HG03520 (cell line): ENCODE results near the gene PID1.
"Not testable (repeated sequence)": the region's sequence is repeated elsewhere in the genome, so short reads cannot be mapped to it uniquely, and the experiment has no call there.

Experiments
- ATAC-seq: cut with Tn5 transposase; IDR thresholded peaks from one replicate; pipeline ENCODE4 v1.9.1; 2021; ENCODE audit warnings: mild to moderate bottlenecking, moderate library complexity; ENCODE audit not compliant: unreplicated experiment

Gene PID1

DNA sequence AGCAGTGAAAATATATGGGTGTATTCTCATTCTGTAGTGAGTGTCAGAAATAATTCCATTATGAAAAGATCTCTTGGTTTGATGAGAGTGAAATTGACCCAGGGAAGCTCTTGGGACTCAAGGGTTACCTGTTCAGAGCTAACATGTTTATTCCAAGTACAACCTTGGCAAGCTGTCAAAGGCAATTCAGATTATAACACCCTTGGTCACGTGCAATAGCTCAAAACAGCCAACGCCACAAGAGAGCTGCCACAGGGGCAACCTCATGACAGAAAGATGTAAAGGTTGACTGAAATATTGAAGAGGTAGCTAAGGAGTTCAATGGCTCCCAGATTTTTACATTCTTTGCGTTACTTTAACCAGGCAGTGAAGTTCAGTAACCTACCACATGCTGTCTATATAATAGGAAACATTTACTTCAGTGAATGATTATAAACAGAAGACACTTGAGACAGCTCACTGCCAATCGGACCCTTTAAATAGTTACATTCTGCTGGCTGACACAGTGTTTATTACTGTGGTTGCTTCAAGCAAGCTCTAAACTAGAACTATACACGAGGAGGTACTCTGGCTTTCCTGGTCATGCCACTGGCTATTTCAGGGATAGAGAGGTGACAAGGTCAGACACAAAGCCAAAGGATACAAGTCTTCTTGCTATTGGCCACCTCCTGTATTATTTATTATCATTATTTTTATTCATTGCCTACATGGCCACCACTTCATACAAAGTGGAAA, 187.3 kb downstream of the PID1 start:
- ATAC-seq: no peak

DNA sequence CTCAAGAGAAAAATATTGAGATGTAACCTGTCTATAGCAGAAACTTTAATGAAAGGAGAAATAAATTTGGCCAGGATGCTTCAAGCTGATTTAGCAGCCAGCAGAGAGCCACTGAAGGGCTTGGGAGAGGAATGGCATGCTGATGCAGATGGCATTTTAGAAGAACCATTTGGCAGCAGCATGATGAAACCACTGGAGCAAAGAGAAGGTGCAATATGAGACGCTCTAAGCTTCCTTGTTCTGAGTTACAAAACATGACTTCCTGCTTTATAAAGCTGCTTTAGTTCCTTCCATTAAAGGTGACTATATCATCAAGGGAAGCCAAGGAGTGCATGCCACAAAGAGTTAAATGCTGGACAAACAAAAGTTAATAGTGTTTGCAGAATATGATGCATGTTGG, 189.7 kb downstream of the PID1 start:
- no peak for ATAC-seq

DNA sequence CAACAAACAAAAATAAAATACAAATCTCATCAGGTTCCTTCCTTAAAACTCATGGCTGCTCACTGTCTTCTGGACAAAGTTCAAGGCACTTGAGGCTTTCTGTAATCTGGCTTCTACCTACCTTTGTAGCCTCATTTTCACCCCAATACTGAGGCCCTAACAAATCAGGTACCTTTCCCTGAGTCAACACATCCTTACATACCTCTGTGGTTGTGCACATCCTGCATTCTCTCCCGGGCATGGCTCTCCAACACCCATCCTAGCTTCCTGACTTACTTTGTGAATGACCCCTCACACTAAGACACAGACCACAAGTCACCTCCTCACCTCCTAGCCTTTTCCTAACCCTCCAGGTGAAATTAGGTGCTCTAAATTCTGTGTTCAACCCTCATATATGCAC, 190.9 kb downstream of the PID1 start:
- ATAC-seq: no peak

GRCh38 chr2:229076886-229077285, 194.2 kb downstream of the PID1 start:
- not testable (repeated sequence) for ATAC-seq

DNA sequence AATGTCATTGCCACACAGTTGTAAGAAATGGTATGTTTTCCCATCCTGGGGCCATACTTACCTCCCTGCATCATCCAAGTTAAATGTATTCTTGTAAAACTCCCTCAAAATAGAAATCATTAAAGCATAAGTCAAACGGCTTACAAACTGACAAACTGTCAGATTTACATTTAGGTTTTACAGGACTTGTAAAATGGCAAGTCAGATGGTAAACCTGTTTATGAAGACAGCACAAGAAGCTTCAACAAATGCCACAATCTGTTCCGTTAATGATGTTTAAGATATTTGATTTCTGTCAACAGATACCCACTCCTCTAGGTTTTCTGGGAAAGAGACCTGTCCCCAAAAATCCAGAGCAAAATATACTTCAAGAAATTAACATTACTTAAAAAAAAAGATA, 197.2 kb downstream of the PID1 start:
- no peak for ATAC-seq

DNA sequence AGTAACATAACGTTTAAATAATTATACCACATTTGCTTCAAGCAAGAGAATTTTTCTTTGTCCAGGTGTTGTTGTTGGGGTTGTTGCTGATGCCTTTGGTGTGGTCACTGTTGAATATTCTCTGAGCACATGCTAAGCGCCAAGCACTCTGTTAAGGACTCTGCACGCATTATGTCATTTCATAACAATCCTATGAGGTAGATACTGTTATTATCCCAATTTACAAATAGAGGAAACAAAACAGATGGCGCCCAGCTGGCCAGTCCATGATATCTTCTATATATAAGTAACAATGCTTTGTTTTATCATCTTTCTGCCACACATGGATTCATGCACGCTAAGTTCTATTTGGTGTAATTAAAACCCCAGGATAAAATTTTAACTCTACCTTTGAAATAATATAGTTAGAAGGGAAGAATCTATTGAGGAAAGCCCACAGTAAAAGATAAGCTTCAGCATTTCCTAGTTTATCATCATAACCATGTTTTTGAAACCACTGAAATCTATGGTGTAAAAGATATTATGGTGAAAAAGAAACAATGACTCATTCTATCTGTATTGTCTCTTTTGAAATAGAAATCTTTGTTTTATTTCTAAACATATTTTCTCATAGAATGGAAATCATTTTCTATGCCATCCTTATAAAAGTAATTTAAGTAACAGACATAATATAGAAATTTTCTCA, 199.7 kb downstream of the PID1 start:
- ATAC-seq: no peak

- ATAC-seq: no peak
These were observed 204.9 kb downstream of the PID1 start for GRCh38 chr2:229066121-229066715.

DNA sequence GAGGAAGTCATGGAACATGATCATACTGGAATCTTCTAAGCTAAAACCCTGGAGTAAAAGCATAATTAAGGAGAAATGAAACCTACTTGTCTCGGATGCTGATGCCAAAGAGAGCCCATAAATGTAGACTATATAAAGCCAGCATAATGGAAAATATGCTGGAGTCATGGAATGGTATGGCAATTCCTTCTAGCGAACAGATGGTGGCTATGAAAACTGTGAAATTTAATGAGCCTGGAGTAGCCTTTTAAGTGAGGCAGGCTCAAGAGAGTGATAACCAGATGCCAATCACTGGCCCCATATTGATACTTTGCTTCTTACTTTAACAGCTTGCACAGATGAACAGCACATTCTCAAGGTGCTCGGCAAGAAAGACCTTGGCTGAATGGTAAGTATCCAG, 206.3 kb downstream of the PID1 start:
- no peak for ATAC-seq

GRCh38 chr2:229060147-229060546, 210.9 kb downstream of the PID1 start:
- no peak for ATAC-seq

- no peak for ATAC-seq
These were observed 211.6 kb downstream of the PID1 start for GRCh38 chr2:229059331-229060033.

DNA sequence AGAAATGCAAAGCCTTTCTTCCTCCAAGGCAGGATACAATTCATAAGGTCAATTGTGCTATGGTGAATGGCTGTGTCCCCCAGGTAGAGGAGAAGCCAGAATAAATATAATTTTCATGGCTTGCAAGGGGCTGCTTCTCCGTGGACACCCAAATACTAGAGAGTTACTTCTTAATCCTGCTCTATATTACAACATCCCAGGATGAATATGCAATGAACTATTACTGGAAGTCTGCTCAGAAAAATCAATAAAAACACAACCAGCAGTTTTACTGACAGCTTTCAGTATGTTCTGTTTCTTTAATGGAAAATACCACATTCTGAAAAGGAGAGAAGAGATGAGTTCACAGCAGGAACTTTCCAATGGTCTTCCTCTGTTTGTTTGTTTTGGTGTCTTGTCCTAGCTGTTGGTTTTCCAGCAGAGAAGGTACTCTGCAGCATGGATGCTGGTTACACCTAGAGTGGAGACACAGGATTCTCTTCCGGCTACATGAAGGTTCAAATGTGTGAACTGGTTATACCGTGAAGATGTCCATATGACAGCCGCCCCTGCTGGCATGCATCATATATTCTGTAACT, 213.0 kb downstream of the PID1 start:
- no peak for ATAC-seq

GRCh38 chr2:229054311-229054710, 216.8 kb downstream of the PID1 start:
- ATAC-seq: no peak

- no peak for ATAC-seq
These were observed 219.3 kb downstream of the PID1 start for GRCh38 chr2:229051798-229052197.

- ATAC-seq: no peak
These were observed 221.0 kb downstream of the PID1 start for GRCh38 chr2:229050133-229050532.

- no peak for ATAC-seq
These were observed 223.0 kb downstream of the PID1 start for GRCh38 chr2:229048134-229048533.

DNA sequence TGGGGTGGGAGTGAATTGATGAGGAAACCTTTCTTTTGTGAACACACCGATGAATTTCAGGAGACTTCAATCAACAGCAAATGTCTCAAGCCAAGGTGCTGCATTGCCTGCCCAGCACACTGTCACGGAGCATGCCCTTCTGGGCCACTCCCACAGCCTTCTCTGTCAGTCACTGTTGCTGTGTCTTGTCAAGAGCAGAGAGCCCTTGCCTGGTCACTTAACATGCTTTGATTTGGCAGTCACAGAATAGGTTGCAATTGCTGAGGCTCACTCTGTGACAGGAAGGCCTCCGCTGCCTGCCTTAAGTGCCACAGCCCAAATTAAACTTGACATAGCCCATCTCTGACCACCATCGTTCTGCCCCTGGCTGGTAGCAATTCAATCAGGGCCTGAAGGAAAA, 225.4 kb downstream of the PID1 start:
- ATAC-seq: no peak

GRCh38 chr2:229044581-229044980, 226.5 kb downstream of the PID1 start:
- ATAC-seq: no peak

DNA sequence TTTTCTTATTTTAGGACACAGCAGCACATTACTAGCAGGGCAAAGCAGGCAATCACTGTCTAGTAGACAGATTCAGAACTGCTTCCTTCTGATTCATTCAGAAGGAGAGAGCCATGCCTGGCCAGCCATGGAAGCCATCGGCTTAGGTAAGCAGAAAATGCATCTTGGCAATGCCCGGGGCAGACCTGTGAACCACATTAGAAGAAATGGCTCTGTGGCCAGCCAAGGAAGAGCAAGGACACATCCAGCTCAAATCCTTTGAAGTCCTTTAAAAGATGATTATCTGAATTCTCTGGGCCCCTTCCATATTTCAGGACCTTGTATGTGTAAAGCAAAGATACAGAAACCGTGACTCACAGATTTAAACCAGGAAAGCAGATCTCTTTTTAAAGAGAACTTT, 227.4 kb downstream of the PID1 start:
- ATAC-seq: no peak

- no peak for ATAC-seq
These were observed 228.7 kb downstream of the PID1 start for GRCh38 chr2:229042349-229042748.

DNA sequence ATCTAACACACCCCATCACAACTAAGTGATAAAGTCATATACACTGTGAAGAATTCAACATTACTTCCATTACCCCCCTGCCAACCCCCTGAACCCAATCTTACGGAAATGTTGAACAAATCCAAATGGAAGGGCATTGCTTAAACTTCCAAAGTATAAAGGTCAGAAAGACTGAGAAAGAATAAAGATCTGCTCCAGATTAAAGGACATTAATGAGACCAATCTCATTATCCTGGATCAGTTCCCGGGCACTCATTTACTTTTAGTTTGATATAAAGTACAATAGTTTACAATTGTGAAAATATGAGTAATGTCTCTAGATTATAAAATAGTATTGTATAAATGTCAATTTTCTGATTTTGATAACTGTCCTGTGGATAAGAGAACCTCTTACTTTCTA, 229.4 kb downstream of the PID1 start:
- ATAC-seq: no peak

DNA sequence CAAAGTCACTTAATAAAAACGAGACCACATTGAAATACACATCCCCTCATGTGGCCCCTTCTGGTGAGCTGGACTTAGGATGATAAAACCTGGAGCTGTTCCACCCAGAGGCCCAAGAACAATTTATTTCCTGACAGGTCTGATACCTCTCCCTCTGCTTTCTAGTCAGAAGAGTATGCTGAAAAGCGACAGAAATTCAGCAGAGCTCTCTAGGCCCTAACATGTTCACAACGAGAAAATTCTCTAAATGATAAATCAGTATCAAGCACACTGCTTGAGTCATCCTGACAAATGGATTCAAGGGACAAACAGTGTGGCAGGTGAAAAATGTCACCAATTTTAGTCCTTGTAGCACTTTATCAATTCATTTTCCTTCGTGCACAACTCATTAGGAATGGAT, 233.5 kb downstream of the PID1 start:
- no peak for ATAC-seq
